GM12801 (cell line): ENCODE measurements around the gene TTF2.

Source experiments
- TF ChIP-seq, protein P1 (sequence below): IDR thresholded peaks from one replicate; pipeline ENCODE4 v1.5.1; 2011; ENCODE audit warnings: control low read depth; ENCODE audit not compliant: insufficient read length; ENCODE audit errors: extremely low read depth

TTF2 gene

DNA sequence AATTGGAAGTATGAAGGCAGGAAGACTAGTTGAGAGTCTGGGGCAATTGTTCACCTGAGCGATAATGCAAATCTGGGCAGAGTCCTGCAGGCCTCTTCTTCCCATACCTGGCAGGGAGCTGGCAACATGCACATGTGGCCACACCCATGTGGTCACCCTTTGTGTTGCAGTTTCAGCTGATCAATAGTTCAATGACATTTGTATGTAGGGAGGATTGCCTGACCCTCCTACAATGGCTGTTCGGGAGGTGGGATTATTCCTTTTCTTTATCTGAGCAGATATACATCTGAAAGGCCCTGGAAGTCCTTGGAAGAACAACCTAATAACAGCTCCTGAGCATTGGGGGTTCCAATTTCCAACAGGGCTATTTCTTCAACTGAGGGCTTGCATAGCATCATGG lies 76.6 kb downstream of the TTF2 start:
- TF ChIP-seq, protein P1, sequence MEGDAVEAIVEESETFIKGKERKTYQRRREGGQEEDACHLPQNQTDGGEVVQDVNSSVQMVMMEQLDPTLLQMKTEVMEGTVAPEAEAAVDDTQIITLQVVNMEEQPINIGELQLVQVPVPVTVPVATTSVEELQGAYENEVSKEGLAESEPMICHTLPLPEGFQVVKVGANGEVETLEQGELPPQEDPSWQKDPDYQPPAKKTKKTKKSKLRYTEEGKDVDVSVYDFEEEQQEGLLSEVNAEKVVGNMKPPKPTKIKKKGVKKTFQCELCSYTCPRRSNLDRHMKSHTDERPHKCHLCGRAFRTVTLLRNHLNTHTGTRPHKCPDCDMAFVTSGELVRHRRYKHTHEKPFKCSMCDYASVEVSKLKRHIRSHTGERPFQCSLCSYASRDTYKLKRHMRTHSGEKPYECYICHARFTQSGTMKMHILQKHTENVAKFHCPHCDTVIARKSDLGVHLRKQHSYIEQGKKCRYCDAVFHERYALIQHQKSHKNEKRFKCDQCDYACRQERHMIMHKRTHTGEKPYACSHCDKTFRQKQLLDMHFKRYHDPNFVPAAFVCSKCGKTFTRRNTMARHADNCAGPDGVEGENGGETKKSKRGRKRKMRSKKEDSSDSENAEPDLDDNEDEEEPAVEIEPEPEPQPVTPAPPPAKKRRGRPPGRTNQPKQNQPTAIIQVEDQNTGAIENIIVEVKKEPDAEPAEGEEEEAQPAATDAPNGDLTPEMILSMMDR: no peak

GRCh38 chr1:117137281-117137855 lies 77.2 kb downstream of the TTF2 start:
- TF ChIP-seq, protein P1: no peak

GRCh38 chr1:117138106-117138505 lies 78.0 kb downstream of the TTF2 start:
- TF ChIP-seq, protein P1: no peak

DNA sequence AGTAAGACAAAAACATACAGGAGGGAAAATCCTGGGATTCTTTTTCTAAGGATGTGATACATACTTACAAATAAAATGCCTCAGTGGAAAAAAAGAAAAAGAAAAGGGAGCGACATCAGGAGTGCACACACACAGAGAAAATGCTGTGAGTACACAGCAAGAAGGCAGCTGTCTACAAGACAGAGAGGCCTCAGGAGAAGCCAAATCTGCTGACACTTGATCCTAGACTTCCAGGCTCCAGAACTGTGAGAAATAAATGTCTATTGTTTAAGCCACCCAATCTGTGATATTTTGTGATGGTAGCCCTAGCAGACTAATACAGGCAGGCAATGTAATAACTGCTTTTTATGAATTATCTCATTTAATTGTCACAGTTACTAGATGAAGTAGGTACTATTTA lies 78.4 kb downstream of the TTF2 start:
- TF ChIP-seq, protein P1: no peak

DNA sequence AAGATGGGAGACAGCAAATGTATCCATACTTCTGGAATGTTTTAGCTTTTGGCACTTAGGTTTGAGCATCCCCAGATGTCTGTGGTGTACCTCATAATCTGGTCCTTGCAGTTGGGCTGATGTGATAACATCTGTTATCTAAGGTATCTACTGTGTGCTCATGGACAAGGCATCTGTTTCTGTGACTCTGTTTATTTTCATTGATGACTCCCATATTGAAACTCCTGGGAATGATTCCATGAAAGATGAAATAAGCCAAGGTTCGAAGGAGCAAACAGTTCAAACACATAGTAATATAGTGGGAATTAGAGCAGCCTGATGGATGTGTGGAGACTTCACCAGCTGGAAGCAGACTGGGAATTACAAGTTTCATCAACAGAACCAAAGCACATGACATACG lies 82.1 kb downstream of the TTF2 start:
- TF ChIP-seq, protein P1: no peak

GRCh38 chr1:117143172-117143571 lies 83.0 kb downstream of the TTF2 start:
- TF ChIP-seq, protein P1: no peak

- TF ChIP-seq, protein P1: no peak
These were observed 83.7 kb downstream of the TTF2 start for GRCh38 chr1:117143871-117144270.
